ENCODE measurements around the gene THSD4.

THSD4 gene

GRCh38 chr15:71603379-71603778, 488.1 kb downstream of the THSD4 start:
- no peak for DNase-seq

- DNase-seq: no peak
Measured at GRCh38 chr15:71607383-71607782, 492.1 kb downstream of the THSD4 start.

DNA sequence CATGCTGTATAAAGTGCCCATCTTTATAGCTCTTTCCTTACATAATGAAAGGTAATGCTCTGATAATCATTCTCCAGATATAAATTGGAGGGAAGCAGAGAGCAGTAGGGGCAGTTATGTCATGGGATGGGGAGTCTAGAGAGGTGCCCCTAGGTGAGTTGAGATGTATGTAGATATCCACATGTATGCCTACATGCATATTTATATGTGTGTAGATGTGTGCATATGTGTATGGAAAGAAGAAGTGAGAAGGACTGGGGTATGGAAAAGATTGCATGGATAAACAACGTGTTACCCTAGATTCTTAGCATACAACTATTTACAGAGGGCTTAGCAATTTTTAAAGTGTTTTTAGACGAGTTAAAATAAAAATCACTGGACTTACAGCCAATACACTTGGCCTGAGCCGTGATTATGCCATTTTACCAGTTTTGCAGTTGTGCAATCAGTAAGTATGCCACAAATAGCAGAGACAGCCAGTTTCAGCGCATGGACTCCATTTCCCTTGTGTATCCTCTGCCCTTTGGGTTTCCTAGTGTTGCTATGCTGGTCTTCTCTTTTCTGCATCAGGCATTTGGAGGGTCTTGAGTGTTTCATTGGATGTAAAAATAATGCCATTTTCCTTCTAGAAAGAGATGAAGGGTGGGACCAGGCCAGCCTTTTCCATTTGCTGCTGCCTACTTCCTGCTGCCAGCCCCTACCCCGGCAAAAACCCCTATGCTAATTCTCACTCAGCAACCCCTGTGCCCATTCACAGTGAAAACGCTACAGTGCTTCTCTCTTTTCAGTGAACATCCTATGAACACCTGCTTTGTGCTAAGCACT, 495.7 kb downstream of the THSD4 start:
- no peak for DNase-seq

DNA sequence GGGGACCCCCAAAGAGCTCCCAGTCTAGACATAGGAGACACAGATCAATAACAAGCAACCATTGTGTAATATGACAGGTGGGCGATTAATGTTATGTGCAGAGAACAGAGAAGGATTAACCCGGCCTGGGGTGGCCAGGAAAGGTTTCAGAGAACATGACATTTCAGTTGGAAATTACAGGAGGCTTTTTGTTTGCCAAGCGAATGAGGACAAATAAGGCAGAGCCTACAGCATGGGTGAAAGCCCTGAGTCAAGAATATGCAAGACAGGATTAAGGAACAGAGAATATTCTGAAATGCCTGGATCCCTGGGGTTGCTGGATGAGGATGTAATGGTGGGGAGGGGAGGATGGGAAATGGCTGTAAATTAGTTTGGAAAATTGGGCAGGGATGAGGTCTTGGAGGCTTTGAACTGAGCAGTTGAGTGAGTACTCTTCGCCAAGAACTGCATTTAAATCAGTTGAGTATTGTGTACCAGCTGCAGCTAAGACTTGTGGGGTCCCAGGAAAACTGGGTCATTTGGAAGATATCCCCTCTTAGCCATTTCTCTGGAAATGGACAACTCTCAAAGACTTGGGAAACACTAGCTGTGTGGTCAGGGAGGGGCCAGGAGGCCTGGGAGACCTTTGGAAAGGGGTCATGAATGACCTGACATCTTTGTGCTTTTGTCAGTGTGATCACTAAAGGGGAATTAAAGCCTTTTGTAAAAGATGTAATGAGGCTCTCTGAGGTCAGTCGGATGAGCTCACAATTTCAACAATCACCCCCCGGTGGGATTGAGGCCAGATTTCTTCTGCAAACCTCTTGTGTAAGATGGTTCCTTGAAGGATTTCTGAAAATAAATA, 496.5 kb downstream of the THSD4 start:
- no peak for DNase-seq

- DNase-seq: no peak
Measured at GRCh38 chr15:71612397-71612722, 497.1 kb downstream of the THSD4 start.

DNA sequence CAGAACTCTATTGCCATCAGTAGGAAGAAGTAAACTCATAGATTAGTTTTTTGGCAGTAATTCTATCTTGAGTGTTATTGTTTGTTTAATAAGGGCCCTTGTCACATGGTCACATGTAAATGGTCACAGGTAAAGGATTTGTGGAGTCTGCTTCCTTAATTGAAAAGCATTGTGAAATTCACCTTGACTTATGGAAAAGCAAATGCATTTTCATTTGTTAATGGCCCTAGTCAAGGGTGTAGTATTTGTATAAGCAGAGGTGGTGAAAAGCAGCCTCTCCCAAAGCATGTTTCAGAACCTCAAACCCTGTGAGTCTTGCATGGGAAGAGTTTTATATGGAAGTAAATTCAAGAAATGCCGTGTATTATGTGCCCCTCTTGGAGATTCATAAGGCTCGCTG, 497.6 kb downstream of the THSD4 start:
- DNase-seq: no peak

- DNase-seq: no peak
Measured at GRCh38 chr15:71623111-71623510, 507.8 kb downstream of the THSD4 start.

DNA sequence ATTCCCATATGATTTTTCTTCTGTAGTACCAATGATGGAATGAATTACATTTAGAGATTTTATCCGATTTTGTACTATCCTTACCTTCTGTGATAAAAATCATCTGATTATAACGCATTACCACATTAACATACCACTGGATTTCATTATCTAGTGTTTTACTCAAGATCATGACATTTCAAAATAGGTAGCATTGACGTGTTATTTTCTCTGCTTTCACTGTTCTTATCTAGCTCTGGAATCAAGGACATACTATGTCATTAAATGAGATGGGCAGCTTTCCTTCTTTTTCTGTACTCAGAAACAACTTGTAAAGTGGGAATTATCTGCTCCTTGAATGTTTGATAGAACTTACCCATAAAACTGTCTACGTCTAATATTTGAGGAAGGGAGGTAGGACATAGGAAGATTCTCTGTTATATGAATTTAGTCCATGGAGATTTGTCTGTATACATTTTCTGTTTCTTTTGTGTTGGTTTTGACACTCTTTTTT, 511.4 kb downstream of the THSD4 start:
- DNase-seq: no peak

DNA sequence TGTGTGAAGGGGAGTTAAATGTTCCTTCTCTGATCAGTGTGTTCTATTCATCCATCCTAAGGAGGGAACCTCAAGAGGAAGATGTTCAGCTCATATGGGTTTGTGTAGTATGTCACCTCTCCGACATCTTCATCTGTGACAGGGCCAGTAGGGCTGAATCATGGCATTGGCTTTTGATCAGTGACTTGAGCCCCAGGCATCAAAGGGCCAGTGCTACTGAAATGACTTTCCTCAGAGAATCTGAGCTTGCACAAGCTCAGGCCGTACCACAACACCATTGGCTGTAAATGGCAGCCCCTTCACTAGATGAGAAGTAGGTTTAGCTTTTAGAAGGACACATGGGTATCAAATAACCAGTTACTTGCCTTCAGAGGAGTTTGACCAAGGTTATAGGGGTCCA, 511.9 kb downstream of the THSD4 start:
- no peak for DNase-seq

DNA sequence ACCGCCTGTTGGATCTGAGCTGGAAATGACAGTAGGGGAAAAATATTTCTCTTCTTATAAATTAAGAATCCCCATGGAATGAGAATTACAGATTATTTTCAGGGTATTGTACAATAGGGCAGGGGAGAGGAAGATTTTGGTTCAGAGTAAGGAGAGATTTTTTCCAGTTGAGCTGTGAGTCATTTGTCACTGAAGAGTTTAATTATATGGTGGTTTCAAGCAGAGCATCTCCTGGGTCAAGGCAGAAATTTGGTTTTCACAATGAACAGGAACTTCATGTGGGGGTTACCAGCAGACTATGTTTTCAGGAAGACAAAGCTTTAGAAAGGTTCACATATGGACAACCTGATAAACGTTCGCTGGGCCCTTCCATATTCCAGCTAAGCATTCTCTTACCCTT, 512.3 kb downstream of the THSD4 start:
- no peak for DNase-seq

DNA sequence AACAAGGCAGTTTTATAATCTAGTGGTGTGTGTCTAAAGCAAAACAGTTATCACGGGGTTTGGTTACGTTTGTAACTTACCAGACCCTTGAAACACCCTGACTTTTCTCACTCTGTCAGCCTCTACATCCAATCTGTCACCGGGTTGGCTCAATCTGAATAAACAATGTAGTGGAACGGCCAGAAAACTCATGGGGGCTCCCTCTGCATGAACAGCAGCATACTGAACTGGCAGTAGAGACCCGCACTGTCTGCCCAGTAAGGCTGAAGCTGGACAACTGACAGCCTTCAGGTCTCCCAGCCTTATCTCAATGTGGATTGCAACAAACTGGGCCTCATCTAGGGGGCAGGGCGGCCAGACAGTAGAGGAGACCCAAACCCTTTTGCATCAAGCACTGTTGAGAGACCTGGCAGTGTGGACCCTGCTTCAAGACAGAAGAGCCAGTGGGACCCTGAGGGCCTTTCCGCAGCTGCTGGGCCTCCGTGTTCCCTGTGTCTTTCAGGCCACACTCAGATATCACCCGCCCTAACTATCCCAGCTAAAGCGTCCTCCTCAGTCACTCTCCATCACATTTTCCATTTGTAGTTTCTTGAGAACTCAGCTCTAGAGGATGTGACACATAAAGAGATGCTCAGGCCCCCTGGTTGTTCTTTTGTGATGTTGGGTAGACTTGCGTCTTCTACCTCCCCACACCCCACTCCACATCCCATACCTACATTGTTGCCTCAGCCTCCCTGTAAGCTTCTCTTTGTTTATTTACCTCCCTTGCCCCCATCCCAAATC, 513.9 kb downstream of the THSD4 start:
- DNase-seq: no peak

DNA sequence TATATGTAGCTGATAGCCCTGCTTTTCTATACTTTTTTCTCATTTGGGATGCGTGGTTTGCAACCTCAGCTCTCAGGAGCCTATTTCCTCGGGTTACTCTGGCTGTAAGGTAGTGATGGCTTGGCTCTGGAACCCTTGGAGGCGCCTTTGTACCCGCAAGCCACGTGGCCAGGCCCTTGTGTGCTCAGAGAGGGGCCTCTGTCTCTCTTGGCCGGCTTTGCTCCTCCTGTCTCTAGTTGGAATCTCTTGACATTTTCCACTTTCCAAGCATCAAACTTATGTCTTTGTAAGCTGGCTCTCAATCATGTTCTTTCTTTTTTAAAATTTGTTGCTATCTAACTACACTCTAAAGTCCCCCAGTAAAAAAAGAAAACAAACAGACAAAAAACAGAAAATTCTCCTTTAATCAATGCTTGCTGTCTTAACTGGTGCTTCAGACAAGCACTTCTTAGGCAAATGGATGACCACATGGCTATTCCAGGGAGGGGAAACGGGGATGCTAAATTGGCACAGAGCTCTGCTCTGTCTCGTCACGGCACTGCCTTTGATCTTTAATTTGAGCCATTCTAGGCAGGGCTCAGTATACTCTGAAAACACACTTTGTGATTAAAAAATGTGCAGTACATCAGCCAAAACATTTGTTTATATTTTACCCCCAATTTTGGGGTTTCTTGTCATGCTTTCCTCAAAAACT, 514.7 kb downstream of the THSD4 start:
- no peak for DNase-seq

- DNase-seq: no peak
Measured at GRCh38 chr15:71630475-71630809, 515.2 kb downstream of the THSD4 start.

GRCh38 chr15:71632576-71633195, 517.4 kb downstream of the THSD4 start:
- no peak for DNase-seq

GRCh38 chr15:71634820-71635560, 519.7 kb downstream of the THSD4 start:
- DNase-seq: no peak

- no peak for DNase-seq
Measured at GRCh38 chr15:71635735-71636134, 520.5 kb downstream of the THSD4 start.

GRCh38 chr15:71638876-71639275, 523.6 kb downstream of the THSD4 start:
- DNase-seq: no peak

DNA sequence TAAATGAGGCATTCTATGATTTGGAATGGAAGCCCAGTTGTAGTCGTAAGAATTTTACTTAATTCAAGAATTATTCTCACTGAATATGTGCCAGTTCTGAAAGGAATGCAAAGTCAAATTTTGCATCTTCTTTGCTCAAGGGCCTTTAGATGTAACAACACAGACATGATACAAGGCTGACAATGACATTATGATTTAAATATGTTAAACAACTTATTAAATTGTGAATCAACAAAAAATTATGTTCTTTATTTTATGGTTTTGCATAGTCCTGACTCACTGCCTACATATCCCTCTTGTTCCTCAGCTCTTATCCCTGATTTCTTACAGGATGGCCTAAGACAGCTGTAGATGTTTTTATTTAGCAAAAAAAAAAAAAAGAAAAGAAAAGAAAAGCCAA, 524.2 kb downstream of the THSD4 start:
- no peak for DNase-seq

DNA sequence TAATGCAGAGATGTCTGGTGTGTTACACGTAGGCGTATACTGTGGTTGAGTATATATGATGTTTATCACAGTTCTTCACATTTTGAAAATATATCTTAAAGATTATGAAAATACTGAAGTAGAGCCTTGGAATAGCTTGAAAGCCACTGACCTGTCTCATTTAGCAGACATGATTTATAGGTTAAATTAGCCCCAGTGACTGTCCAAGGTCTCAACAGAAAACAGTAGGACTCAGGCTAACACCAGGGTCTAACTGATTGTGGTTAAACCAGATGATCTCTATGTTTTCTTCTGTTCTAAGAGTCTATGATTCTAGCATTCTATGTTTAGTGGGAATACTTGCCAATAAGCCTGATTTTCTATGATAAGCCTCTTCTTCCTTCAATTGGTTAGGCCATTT, 528.6 kb downstream of the THSD4 start:
- DNase-seq: no peak

GRCh38 chr15:71646767-71647486, 531.7 kb downstream of the THSD4 start:
- DNase-seq: no peak

GRCh38 chr15:71647487-71647808, 532.2 kb downstream of the THSD4 start:
- DNase-seq: no peak

All from islet precursor cell (in vitro differentiated cells).